Measurements from ENCODE around the gene LIPF.

GRCh38 chr10:88676283-88677060 is 12.2 kb downstream of the LIPF start:
- TF ChIP-seq BHLHE40 (IDR thresholded peaks at IDR 0.05; ENCODE audit: low read depth, low read length) (no peak), USF2 (IDR thresholded peaks at IDR 0.05; ENCODE audit: low read depth, low read length) (no peak), SMC3 (IDR thresholded peaks at IDR 0.05; ENCODE audit: low read depth, low read length) (no peak)
